Right ventricle myocardium inferior (tissue), 1 donor: ENCODE measurements around the gene SERPING1. TPM values are rescaled to one million over a fixed set of nuclear protein-coding genes. Genes with fewer than 3 reads are reported as not detected.

Source experiments
- microRNA-seq: library from miRNA; unstranded; fragments of <30 nt; microRNA quantifications from one replicate; pipeline ENCODE4 v1.2.0, GENCODE V29; 2020
- total RNA-seq: library from RNA; stranded (reverse); fragmentation: NEBNext Ultra II Directional; extraction: Animal tissue kit (Norgen Biotek cat#: 25700); gene quantifications from one replicate; pipeline ENCODE4 v1.2.1, GENCODE V29; 2021
- donor health status: DM: no; HTN: yes; CAD: no; lungs with severe emphysema.

The SERPING1 gene
- total RNA-seq, 1 donor from 2014 or later, result 157 TPM

Small RNA genes lying within 50 kb of the gene (microRNA-seq; reads per million reads assigned to microRNA genes)
- gene MIR130A, result 10,313 reads per million, percentile 95 among the genes with 10 or more reads in this experiment

Other genes with a start within 250 kb of the SERPING1 start
- not detected for gene PRG3, start 216.5 kb upstream of the SERPING1 start, total RNA-seq
- gene PRG2, start 207.0 kb upstream of the SERPING1 start, total RNA-seq, result not detected
- 22.4 TPM for gene SLC43A3, start 170.6 kb upstream of the SERPING1 start, total RNA-seq
- 1.6 TPM for gene RTN4RL2, start 137.2 kb upstream of the SERPING1 start, total RNA-seq
- 6.4 TPM for gene SLC43A1, start 82.0 kb upstream of the SERPING1 start, total RNA-seq
- gene TIMM10, start 66.9 kb upstream of the SERPING1 start, total RNA-seq, result 58.1 TPM
- gene SMTNL1, start 60.1 kb upstream of the SERPING1 start, total RNA-seq, result not detected
- 19.2 TPM for gene UBE2L6, start 30.0 kb upstream of the SERPING1 start, total RNA-seq
- gene YPEL4, start 52.2 kb downstream of the SERPING1 start, total RNA-seq, result 0.51 TPM
- gene CLP1, start 60.1 kb downstream of the SERPING1 start, total RNA-seq, result 6.2 TPM
- 44.9 TPM for gene ZDHHC5, start 70.4 kb downstream of the SERPING1 start, total RNA-seq
- gene MED19, start 114.5 kb downstream of the SERPING1 start, total RNA-seq, result 7.9 TPM
- 56.9 TPM for gene TMX2, start 114.9 kb downstream of the SERPING1 start, total RNA-seq
- 72.9 TPM for gene SELENOH, start 143.8 kb downstream of the SERPING1 start, total RNA-seq
- gene BTBD18, start 154.1 kb downstream of the SERPING1 start, total RNA-seq, result not detected
- gene CTNND1, start 164.1 kb downstream of the SERPING1 start, total RNA-seq, result 67.0 TPM